WTC11 (cell line): ENCODE data around the gene LRR1.

ENCODE experiments used
- CTCF ChIP-seq: fragments of 200-600 bp; IDR thresholded peaks from 2 replicates; pipeline ENCODE4 v1.8.0; 2022; ENCODE audit warnings: antibody characterized with exemption
- MAX ChIP-seq: sonication (generic); formaldehyde crosslinking; IDR thresholded peaks from 2 replicates; pipeline ENCODE4 v1.8.0; 2022; ENCODE audit warnings: mild to moderate bottlenecking, missing genetic modification reagents
- ZNF671 ChIP-seq: fragments of 250-450 bp; sonication (Bioruptor Pico); IDR thresholded peaks from 2 replicates; pipeline ENCODE4 v1.8.0; 2021; ENCODE audit warnings: mild to moderate bottlenecking

- TF ChIP-seq MAX (CRISPR knock-in tag) = no peak
- no peak for TF ChIP-seq CTCF
- TF ChIP-seq ZNF671 (CRISPR knock-in tag) = no peak
These were observed 603 bp upstream of the LRR1 start for GRCh38 chr14:49598189-49598484.
